RWPE2 (cell line): ENCODE data around the gene STON2.
"Not testable (repeated sequence)": the region's sequence is repeated elsewhere in the genome, so short reads cannot be mapped to it uniquely, and the experiment has no call there.

ENCODE experiments used
- ATAC-seq: fragments of 200-7000 bp; cut with Tn5 transposase; 3 replicates; pipeline ENCODE4 v1.9.1; 2021; ENCODE audit warnings: low read depth
- DNase-seq: peaks from one replicate; pipeline ENCODE4 v3.0.0-alpha.2; 2020; ENCODE audit warnings: low spot score
- H3K27ac ChIP-seq: fragments of 450-650 bp; 2 replicates; pipeline ENCODE4 v1.5.1; 2017; ENCODE audit warnings: mild to moderate bottlenecking; ENCODE audit not compliant: poor library complexity, severe bottlenecking
- H3K27me3 ChIP-seq: fragments of 250-450 bp; sonication (Bioruptor Pico); 2 replicates; pipeline ENCODE4 v1.5.1; 2021; ENCODE audit warnings: mild to moderate bottlenecking, moderate library complexity; ENCODE audit not compliant: insufficient read depth, poor library complexity, severe bottlenecking
- H3K36me3 ChIP-seq: fragments of 250-450 bp; sonication (Bioruptor Pico); 2 replicates; pipeline ENCODE4 v1.5.1; 2020; ENCODE audit warnings: low read depth, mild to moderate bottlenecking, moderate library complexity
- H3K4me1 ChIP-seq: fragments of 250-450 bp; sonication (Bioruptor Pico); 2 replicates; pipeline ENCODE4 v1.5.1; 2021; ENCODE audit warnings: mild to moderate bottlenecking, moderate library complexity; ENCODE audit not compliant: insufficient read depth, poor library complexity, severe bottlenecking
- H3K4me3 ChIP-seq: fragments of 250-450 bp; sonication (Bioruptor Pico); 2 replicates; pipeline ENCODE4 v1.5.1; 2021; ENCODE audit warnings: mild to moderate bottlenecking, moderate library complexity; ENCODE audit not compliant: severe bottlenecking
- H3K9me3 ChIP-seq: fragments of 250-450 bp; sonication (Bioruptor Pico); 2 replicates; pipeline ENCODE4 v1.5.1; 2021; ENCODE audit warnings: mild to moderate bottlenecking, moderate library complexity; ENCODE audit not compliant: severe bottlenecking
- CTCF ChIP-seq: fragments of 450-650 bp; IDR thresholded peaks from one replicate; pipeline ENCODE4 v1.5.1; 2017; ENCODE audit warnings: mild to moderate bottlenecking, moderate library complexity; ENCODE audit not compliant: poor library complexity, severe bottlenecking

Gene STON2

GRCh38 chr14:81433378-81433777, 33.3 kb upstream of the STON2 start:
- peaks cover 20% of the 10 kb centered on the region for H3K4me1 ChIP-seq

GRCh38 chr14:81432219-81432661, 32.1 kb upstream of the STON2 start:
- Histone ChIP-seq H3K27ac (peak overlapping the region; percentile 44), H3K36me3 (no peaks in the 10 kb centered on the region), H3K9me3 (no peaks in the 10 kb centered on the region), H3K4me3 (no peak overlapping the region), H3K4me1 (peaks cover 26% of the 10 kb centered on the region), H3K27me3 (no peaks in the 10 kb centered on the region)
- ATAC-seq (no peak), DNase-seq (no peak)
- no peak for TF ChIP-seq CTCF

More at GRCh38 chr14:81433378-81433777, 33.3 kb upstream of the STON2 start:
- no peaks in the 10 kb centered on the region for H3K9me3 ChIP-seq
- H3K4me3 ChIP-seq, result no peak overlapping the region
- H3K27ac ChIP-seq, result no peak overlapping the region
- no peak for TF ChIP-seq CTCF
- no peaks in the 10 kb centered on the region for H3K27me3 ChIP-seq
- ATAC-seq, result no peak
- no peak for DNase-seq
- no peaks in the 10 kb centered on the region for H3K36me3 ChIP-seq

GRCh38 chr14:81430235-81430634, 30.1 kb upstream of the STON2 start:
- Histone ChIP-seq H3K4me1 (peaks cover 26% of the 10 kb centered on the region), H3K9me3 (no peaks in the 10 kb centered on the region), H3K36me3 (peaks cover 6% of the 10 kb centered on the region), H3K27ac (no peak overlapping the region), H3K4me3 (no peak overlapping the region), H3K27me3 (no peaks in the 10 kb centered on the region)
- ATAC-seq (no peak), DNase-seq (no peak)
- TF ChIP-seq CTCF, result no peak

- H3K27me3 ChIP-seq, ATAC-seq, H3K4me3 ChIP-seq, H3K36me3 ChIP-seq, H3K27ac ChIP-seq, H3K9me3 ChIP-seq, DNase-seq: not testable (repeated sequence)
- H3K4me1 ChIP-seq, result peaks cover 21% of the 10 kb centered on the region
Observed at GRCh38 chr14:81429749-81430148, 29.6 kb upstream of the STON2 start.

- Histone ChIP-seq H3K27me3 (no peaks in the 10 kb centered on the region), H3K27ac (no peak overlapping the region), H3K4me3 (no peak overlapping the region), H3K36me3 (peaks cover 6% of the 10 kb centered on the region), H3K9me3 (no peaks in the 10 kb centered on the region), H3K4me1 (peaks cover 19% of the 10 kb centered on the region)
- DNase-seq (no peak), ATAC-seq (no peak)
- no peak for TF ChIP-seq CTCF
Observed at GRCh38 chr14:81429028-81429427, 28.9 kb upstream of the STON2 start.
